Testis (tissue), 3 donors: ENCODE measurements around the gene RBMX. TPM values are rescaled to one million over a fixed set of nuclear protein-coding genes. Genes with fewer than 3 reads are reported as not detected.
"Not testable (repeated sequence)": the region's sequence is repeated elsewhere in the genome, so short reads cannot be mapped to it uniquely, and the experiment has no call there.

Source experiments
- DNase-seq: peaks from one replicate; pipeline ENCODE4 v3.0.0-alpha.2; 2019
- H3K27ac ChIP-seq, 2 donors: fragments of 200-600 bp; sonication (generic); one replicate each; pipeline ENCODE4 v1.5.1; 2019
- H3K27me3 ChIP-seq: fragments of 200-600 bp; sonication (generic); one replicate; pipeline ENCODE4 v1.5.1; 2019
- H3K36me3 ChIP-seq: fragments of 200-600 bp; sonication (generic); one replicate; pipeline ENCODE4 v1.5.1; 2017; ENCODE audit warnings: low read depth; ENCODE audit errors: missing control alignments
- H3K4me1 ChIP-seq: fragments of 200-600 bp; sonication (generic); one replicate; pipeline ENCODE4 v1.5.1; 2019
- H3K4me3 ChIP-seq, 2 donors: fragments of 200-600 bp; sonication (generic); one replicate each; pipeline ENCODE4 v1.5.1; 2017 to 2019
- H3K9me3 ChIP-seq: fragments of 200-600 bp; sonication (generic); one replicate; pipeline ENCODE4 v1.5.1; 2017
- POLR2A ChIP-seq: fragments of 450-650 bp; IDR thresholded peaks from one replicate; pipeline ENCODE4 v1.6.1; 2017; ENCODE audit warnings: antibody characterized with exemption, mild to moderate bottlenecking, moderate library complexity
- WGBS, 2 donors: methylation state at CpG; one replicate each; pipeline ENCODE4 v1.1.5; 2018; 5-methylcytosine and 5-hydroxymethylcytosine counted together
- intact Hi-C: fragments of 100-400 bp; cut with DNase I; formaldehyde crosslinking; loops from one replicate; pipeline ENCODE4 v1.15.1; 2023; ENCODE audit warnings: low total_unique reads
- polyA plus RNA-seq: library from polyadenylated mRNA; stranded (reverse); fragments of 350-450 nt; fragmentation: Illumina TruSeq; extraction: RNeasy Lipid Tissue Mini Kit (QIAGEN cat#74804); gene quantifications from one replicate; pipeline ENCODE4 v1.2.3, GENCODE V29; 2014; ENCODE audit warnings: low read depth, low replicate concordance; ENCODE audit not compliant: insufficient read depth
- total RNA-seq, 2 donors: library from RNA; depleted of rRNA; stranded (reverse); fragments of >200 nt; gene quantifications; one replicate each; pipeline ENCODE4 v1.2.3, GENCODE V29; 2016
- TF ChIP-seq, protein P1 (sequence below), 3 experiments: fragments of 450-650 bp in 2 of 3; fragments of 200-600 bp in 1 of 3; sonication (generic) in 1 of 3; IDR thresholded peaks; one replicate each; pipeline ENCODE4 v1.5.1; 2016 to 2019; ENCODE audit warnings: antibody characterized with exemption in 3 of 3, mild to moderate bottlenecking in 2 of 3, moderate library complexity in 1 of 3

RBMX gene
- total and polyA plus RNA-seq, 3 donors from 2014 or later: 106 to 164 (median 135) TPM

DNA sequence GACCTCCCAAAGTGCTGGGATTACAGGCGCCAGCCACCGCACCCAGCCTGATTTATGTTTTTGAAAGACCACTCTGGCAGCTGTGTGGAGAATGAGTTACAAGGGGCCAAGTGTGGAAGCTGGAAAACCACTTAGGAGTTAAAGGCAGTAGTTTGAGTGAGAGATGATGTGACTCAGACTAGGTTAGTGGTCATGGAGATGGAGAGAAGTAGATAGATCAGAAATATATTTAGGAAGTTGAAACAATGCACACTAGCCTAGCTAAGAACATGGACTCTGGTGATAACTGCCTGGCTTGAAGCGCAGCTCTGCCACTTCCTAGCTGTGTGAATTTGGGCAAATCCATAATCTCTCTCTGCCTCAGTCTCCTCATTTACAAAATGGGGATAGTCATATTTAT lies 11.9 kb upstream of the RBMX start:
- H3K9me3 ChIP-seq: no peaks in the 10 kb centered on the region
- no peak for TF ChIP-seq POLR2A
- TF ChIP-seq, protein P1, sequence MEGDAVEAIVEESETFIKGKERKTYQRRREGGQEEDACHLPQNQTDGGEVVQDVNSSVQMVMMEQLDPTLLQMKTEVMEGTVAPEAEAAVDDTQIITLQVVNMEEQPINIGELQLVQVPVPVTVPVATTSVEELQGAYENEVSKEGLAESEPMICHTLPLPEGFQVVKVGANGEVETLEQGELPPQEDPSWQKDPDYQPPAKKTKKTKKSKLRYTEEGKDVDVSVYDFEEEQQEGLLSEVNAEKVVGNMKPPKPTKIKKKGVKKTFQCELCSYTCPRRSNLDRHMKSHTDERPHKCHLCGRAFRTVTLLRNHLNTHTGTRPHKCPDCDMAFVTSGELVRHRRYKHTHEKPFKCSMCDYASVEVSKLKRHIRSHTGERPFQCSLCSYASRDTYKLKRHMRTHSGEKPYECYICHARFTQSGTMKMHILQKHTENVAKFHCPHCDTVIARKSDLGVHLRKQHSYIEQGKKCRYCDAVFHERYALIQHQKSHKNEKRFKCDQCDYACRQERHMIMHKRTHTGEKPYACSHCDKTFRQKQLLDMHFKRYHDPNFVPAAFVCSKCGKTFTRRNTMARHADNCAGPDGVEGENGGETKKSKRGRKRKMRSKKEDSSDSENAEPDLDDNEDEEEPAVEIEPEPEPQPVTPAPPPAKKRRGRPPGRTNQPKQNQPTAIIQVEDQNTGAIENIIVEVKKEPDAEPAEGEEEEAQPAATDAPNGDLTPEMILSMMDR (IDR thresholded peaks at IDR 0.05): no peak

GRCh38 chrX:136890596-136890995 lies 10.1 kb upstream of the RBMX start:
- 92 to 94% methylated on average over 4 to 6 of the region's 6 CpGs for WGBS, 2 donors
- intact Hi-C loops, H3K27me3 ChIP-seq, H3K4me1 ChIP-seq, H3K27ac ChIP-seq, H3K4me3 ChIP-seq, DNase-seq, H3K36me3 ChIP-seq, H3K9me3 ChIP-seq: not testable (repeated sequence)

More for the DNA sequence above, 11.9 kb upstream of the RBMX start:
- intact Hi-C loops: no loop called here
- no peak overlapping the region for H3K4me3 ChIP-seq
- H3K27me3 ChIP-seq: no peaks in the 10 kb centered on the region
- no peak for DNase-seq
- no peaks in the 10 kb centered on the region for H3K4me1 ChIP-seq
- H3K36me3 ChIP-seq: no peaks in the 10 kb centered on the region
- no peak overlapping the region for H3K27ac ChIP-seq
- WGBS, 2 donors: 85 to 90% methylated on average over 3 of the region's 3 CpGs

GRCh38 chrX:136889269-136889668 lies 8.7 kb upstream of the RBMX start:
- Histone ChIP-seq H3K27me3 (no peaks in the 10 kb centered on the region), H3K36me3 (no peaks in the 10 kb centered on the region), H3K4me1 (no peaks in the 10 kb centered on the region), H3K27ac (no peak overlapping the region), H3K9me3 (no peaks in the 10 kb centered on the region), H3K4me3 (no peak overlapping the region)
- 72 to 90% methylated on average over 5 to 7 of the region's 7 CpGs for WGBS, 2 donors
- no peak for DNase-seq
- TF ChIP-seq, protein P1 (IDR thresholded peaks at IDR 0.05): no peak
- no peak for TF ChIP-seq POLR2A
- intact Hi-C loops: no loop called here

- peak; percentile 33 for DNase-seq
- H3K9me3 ChIP-seq: no peaks in the 10 kb centered on the region
- 0 to 1% methylated on average over 17 to 32 of the region's 32 CpGs for WGBS, 2 donors
- peak overlapping the region; percentile 93 to 95 for H3K27ac ChIP-seq
- H3K4me3 ChIP-seq: peak overlapping the region; percentile 74 to 83
- no peaks in the 10 kb centered on the region for H3K36me3 ChIP-seq
- no peak for TF ChIP-seq POLR2A
- TF ChIP-seq, protein P1 (IDR thresholded peaks at IDR 0.05): no peak
- intact Hi-C loops: no loop called here
- no peaks in the 10 kb centered on the region for H3K27me3 ChIP-seq
- no peaks in the 10 kb centered on the region for H3K4me1 ChIP-seq
These were observed 498 bp downstream of the RBMX start for GRCh38 chrX:136880003-136880451.

DNA sequence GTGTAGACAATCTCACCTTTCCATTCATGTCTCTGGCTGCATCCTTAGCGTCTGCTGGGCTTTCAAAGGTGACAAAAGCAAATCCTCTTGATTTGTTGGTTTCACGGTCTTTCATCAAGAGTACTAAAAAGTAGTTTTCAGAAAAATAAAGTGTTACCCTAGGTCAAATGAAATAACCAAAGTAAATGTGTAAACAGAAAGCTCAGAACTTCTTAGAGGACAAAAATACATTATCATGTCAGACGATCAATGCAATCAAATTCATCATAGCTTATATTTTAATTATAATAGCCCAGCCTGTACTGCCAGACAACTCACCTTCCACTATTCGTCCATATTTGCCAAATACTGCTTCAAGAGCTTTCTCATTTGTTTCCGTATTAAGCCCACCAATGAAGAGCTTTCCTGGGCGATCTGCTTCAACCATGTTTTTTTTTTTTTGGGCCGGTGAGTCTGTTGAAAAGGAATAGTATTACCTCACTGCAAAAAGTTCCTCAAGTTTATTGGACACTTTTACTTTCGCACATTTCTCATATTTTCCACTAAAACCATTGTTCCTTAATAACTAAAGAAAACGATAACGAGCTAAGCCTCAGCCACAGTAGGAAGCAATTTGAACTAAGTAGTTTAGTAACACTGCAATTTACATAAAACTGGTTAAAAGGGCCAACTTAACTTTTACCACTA lies 1.4 kb downstream of the RBMX start:
- DNase-seq: no peak
- 2 to 4% methylated on average over 10 of the region's 10 CpGs for WGBS, 2 donors
- H3K4me3 ChIP-seq: peak overlapping the region; percentile 74 to 83
- no peaks in the 10 kb centered on the region for H3K27me3 ChIP-seq
- H3K27ac ChIP-seq: peak overlapping the region; percentile 93 to 95
- TF ChIP-seq, protein P1 (IDR thresholded peaks at IDR 0.05): no peak
- TF ChIP-seq POLR2A: no peak
- H3K36me3 ChIP-seq: no peaks in the 10 kb centered on the region
- H3K4me1 ChIP-seq: no peaks in the 10 kb centered on the region
- intact Hi-C loops: no loop called here
- H3K9me3 ChIP-seq: no peaks in the 10 kb centered on the region
